ENCODE results near the gene ADAM12.

ADAM12 gene

GRCh38 chr10:126081841-126082466 is 306.3 kb downstream of the ADAM12 start:
- DNase-seq (ENCODE audit: low spot score): no peak

- DNase-seq (ENCODE audit: low spot score): peak; percentile 40
Observed at GRCh38 chr10:126080879-126081411, 307.3 kb downstream of the ADAM12 start.

GRCh38 chr10:126080291-126080825 is 307.9 kb downstream of the ADAM12 start:
- no peak for DNase-seq (ENCODE audit: low spot score)

DNA sequence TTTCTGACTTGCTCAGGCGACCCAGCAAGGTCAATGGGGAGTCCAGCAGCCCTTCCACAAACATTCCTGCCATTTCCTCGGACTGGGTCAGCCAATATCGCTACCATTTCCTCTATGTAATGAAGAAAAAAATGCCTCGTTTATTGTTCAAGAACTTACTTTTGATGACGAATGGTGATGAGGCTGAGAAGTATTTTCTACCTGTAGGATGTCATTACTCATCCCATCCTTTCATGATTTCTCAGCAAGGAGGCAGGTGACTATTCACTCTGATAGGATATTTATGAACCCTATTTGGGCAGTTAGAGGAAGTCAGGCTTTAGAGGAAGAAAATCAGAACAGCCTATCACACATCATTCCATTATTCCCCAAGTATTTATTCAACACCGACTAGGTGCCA is 313.3 kb downstream of the ADAM12 start:
- no peak for DNase-seq (ENCODE audit: low spot score)

DNA sequence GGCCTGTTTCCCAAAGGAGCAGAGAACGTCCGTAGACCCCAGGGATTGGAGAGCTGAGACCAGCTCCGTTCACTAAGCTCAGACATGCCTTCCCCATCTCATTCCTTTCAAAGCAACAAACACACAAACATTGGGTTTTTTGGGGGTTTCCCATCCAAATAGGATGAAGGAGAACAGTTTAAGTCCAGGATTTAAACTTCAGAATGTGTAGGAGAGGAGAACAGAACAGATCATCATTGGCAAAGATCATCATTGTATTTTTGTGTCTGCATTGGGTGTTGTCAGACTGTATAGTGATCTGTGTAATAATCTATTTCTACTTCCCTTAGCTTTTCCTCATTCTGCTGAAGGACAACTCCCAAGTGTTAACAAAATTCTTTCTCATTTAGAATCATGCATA is 314.0 kb downstream of the ADAM12 start:
- DNase-seq (ENCODE audit: low spot score): no peak

GRCh38 chr10:126073606-126074005 is 314.7 kb downstream of the ADAM12 start:
- no peak for DNase-seq (ENCODE audit: low spot score)

GRCh38 chr10:126072622-126073021 is 315.7 kb downstream of the ADAM12 start:
- DNase-seq (ENCODE audit: low spot score): no peak

GRCh38 chr10:126070476-126071215 is 317.6 kb downstream of the ADAM12 start:
- peak; percentile 58 for DNase-seq (ENCODE audit: low spot score)

DNA sequence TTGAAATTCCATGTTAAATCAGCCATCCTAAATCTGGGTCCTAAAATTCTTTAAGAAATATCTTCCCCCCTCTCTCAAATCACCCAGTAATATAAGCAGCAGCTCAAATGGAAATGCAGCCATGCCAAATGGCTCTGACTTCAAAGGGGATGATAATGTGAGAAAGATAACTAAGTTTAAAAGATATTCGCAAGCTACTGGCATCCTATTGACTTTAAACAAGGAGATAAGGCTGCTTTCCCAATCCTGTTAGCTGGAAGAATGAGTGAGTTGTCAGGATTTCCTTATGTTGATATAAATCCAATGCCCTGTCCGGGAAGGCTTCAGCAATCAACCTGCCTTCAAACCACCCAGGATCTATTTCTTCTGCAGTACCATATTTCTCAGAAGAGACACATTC is 320.0 kb downstream of the ADAM12 start:
- no peak for DNase-seq (ENCODE audit: low spot score)

GRCh38 chr10:126066456-126066855 is 321.8 kb downstream of the ADAM12 start:
- no peak for DNase-seq (ENCODE audit: low spot score)

- DNase-seq (ENCODE audit: low spot score): no peak
Observed at GRCh38 chr10:126065751-126066377, 322.4 kb downstream of the ADAM12 start.

GRCh38 chr10:126064512-126064911 is 323.8 kb downstream of the ADAM12 start:
- DNase-seq (ENCODE audit: low spot score): no peak

DNA sequence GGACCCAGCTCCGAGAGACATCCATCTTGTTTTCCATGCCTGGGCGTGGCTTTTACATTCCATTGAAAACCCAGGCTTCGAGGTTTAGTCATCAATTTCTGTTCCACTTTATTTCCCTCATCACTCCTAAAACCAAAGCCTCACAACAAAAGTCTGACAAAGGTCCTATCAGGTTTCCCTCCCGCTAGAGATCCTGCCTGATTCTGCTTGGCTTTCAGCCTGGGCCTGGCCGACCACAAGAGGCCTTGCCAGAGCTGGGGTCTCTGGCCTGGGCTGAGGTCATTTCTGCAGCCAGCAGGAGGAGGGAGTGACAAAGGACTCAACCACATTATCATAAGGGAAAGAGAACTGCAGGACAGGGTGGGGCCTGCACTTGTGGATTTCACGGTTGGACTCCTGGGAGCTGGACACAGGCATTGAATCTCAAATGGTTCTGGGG is 324.9 kb downstream of the ADAM12 start:
- no peak for DNase-seq (ENCODE audit: low spot score)

DNA sequence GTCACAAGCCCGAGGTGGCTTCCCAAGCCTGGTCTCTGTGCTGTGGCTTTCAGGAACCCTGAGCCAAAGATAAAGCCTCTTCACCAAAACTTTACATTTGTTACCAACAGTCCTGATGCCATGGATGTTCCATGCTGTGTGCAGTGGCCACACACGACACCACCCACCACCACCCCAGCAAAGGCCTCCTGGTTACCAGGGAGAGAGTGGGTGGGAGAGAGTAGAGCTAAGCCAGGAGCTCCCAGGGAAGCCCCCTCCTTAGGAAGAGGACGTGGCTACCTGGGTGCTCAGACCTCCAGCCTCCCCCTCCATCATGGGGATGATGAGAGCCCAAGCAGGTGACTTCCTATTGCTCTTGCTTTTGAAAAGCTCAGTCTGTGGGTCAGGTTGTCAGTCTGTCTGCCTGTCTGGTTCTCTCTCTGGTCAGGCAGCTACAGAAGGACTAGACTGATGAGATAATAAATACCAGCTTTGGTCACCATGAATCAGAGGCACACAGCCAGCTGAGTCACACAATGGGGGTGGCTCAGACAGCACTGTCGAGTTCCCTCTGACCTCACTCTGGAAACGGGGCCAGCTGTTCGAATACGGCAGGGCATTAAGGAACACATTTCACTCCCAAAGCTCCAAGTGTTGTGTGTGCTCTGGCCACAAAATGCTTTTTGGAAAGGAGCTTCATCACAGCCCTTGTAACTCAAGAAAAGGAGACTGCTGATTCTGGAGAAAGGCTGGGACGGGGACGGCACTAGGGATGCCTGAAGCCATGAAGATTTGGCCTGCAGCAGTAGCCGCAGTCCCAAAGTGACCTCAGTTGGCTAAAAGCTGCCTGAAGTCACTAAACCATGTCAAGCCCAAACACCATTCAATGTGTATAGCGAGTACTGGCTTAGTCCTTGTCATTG is 325.9 kb downstream of the ADAM12 start:
- DNase-seq (ENCODE audit: low spot score): peak; percentile 92

GRCh38 chr10:126061526-126061925 is 326.8 kb downstream of the ADAM12 start:
- DNase-seq (ENCODE audit: low spot score): no peak

DNA sequence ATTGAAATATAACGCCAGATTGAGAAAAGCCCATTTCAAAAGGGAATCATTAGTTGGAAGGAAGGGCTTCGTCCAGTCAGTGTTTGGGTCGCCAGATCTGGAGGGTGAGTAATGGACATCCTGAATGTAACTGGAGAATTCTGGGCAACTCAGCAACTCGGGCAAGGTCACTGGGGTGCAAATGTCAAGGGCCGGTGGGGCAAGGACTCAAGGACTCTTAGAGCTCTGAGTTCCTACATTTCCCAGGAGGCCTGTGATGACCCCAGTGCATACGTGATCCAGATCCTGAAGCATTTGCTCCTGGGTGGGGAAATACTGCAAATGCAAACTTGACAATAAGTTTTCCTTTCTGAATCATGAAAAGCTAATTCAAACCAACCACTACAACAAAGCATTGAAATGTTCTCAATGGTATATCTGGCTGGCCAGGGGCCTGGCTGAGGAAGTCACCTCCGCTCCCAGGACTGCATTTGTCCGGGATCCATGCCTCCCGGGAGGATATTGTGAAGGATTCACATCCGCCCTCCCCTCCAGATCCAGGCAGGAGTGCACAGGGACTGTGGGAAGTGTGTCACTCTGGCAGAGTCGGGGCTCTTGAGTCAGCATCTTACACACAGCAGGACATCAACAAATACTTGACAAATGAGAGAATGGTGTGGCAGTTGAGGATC is 327.9 kb downstream of the ADAM12 start:
- DNase-seq (ENCODE audit: low spot score): no peak

DNA sequence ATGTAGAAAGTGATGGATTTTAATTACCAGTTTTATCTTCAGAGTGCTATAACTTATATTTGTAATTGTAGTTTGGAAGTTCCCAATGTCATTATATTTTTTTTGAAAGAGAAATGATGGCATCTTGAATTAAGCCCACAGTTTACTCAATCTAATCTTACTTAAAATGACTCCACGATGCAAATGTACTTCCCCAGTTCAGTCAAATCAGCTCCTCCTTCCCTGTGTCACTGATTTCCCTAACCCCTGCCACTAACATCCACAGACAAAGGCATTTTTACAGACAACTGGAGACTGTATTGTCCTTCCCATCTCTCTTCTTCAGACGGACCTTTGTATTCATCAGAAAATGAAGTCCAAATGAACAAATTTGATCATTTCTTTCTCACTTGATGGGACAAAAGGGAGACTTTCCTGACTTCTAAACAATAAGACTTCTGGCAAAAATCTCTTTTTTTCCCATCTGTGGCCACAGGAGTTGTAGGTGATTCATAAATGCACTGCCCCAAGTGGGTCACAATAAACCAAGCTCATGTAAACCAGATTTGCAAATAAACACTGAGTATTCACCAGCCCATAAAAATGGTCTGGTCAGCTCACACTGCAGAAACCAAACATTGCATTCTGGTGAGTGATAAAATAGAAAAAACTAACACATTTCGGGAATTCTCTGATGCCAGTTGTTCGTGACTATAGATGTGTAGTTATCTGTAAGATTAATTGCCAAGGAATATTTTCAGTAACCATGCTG is 329.0 kb downstream of the ADAM12 start:
- DNase-seq (ENCODE audit: low spot score): no peak

GRCh38 chr10:126058507-126058906 is 329.8 kb downstream of the ADAM12 start:
- no peak for DNase-seq (ENCODE audit: low spot score)

DNA sequence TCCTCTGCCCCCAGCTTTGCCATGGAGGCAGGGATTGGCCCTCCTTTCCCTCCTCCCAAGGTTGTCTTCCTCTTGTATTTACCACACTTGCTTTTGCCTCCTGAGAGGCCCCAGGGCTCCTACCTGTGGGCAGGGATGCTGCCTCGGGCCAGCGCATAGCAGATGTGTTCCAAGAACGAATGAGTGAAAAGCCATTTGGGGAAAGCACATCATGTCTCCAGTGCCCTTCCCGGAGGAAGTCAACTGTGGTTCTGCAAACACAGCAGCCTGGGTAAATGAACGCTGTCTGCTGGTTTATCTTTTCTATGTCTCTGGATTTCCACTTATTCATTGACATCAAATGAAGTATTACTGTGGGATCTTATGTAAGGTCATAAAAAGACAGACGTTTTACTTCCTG is 330.2 kb downstream of the ADAM12 start:
- no peak for DNase-seq (ENCODE audit: low spot score)

GRCh38 chr10:126057494-126057893 is 330.8 kb downstream of the ADAM12 start:
- no peak for DNase-seq (ENCODE audit: low spot score)

Data from putamen (tissue), 1 donor.